CD14-positive monocyte (primary cell): ENCODE measurements around the gene BCAR1. TPM values are rescaled to one million over a fixed set of nuclear protein-coding genes. Genes with fewer than 3 reads are reported as not detected.

Experiments
- DNase-seq, 3 donors: peaks; one replicate each; pipeline ENCODE4 v3.0.0-alpha.2; 2011 to 2022
- H2AFZ ChIP-seq: 2 replicates; pipeline ENCODE4 v1.6.0; 2012; ENCODE audit warnings: mild to moderate bottlenecking, low read depth, low read length, inconsistent platforms; ENCODE audit not compliant: insufficient read depth, poor library complexity, severe bottlenecking
- H3K27ac ChIP-seq, 2 donors: 1 replicate in 1 of 2; 2 replicates in 1 of 2; pipeline ENCODE4 v1.5.1; 2012 to 2013; ENCODE audit warnings: low read length in 2 of 2, control low read depth in 1 of 2, inconsistent platforms in 1 of 2, low read depth in 1 of 2, mild to moderate bottlenecking in 1 of 2
- H3K27me3 ChIP-seq, 2 donors: one replicate each; pipeline versions ENCODE4 v1.6.0 to v1.6.1; 2011 to 2013; ENCODE audit warnings: low read length in 2 of 2; ENCODE audit not compliant: control insufficient read depth in 2 of 2, insufficient read depth in 2 of 2
- H3K36me3 ChIP-seq, 2 donors: replicated peaks in 1 of 2; 1 replicate in 1 of 2; 2 replicates in 1 of 2; pipeline versions ENCODE4 v1.5.1 to v1.6.1; 2012 to 2013; ENCODE audit warnings: low read length in 2 of 2, control low read depth in 1 of 2, inconsistent platforms in 1 of 2, mild to moderate bottlenecking in 1 of 2; ENCODE audit not compliant: insufficient read depth in 2 of 2, control insufficient read depth in 1 of 2
- H3K4me1 ChIP-seq, 2 donors: 1 replicate in 1 of 2; 2 replicates in 1 of 2; pipeline versions ENCODE4 v1.5.1 to v1.6.1; 2012 to 2013; ENCODE audit warnings: low read length in 2 of 2, control low read depth in 1 of 2, inconsistent platforms in 1 of 2, mild to moderate bottlenecking in 1 of 2, moderate library complexity in 1 of 2; ENCODE audit not compliant: insufficient read depth in 2 of 2, control insufficient read depth in 1 of 2
- H3K4me2 ChIP-seq: replicated peaks from 2 replicates; pipeline ENCODE3; 2012; ENCODE audit warnings: low read length, moderate library complexity, mild to moderate bottlenecking; ENCODE audit not compliant: poor library complexity, severe bottlenecking; ENCODE audit errors: extremely low read depth
- H3K4me3 ChIP-seq, 3 experiments: fragments of 200-600 bp in 1 of 3; sonication (generic) in 1 of 3; replicated peaks in 1 of 3; 1 replicate in 2 of 3; 2 replicates in 1 of 3; pipeline ENCODE4 v1.5.1; 2011 to 2013; ENCODE audit warnings: low read length in 3 of 3, mild to moderate bottlenecking in 3 of 3, control low read depth in 2 of 3, low read depth in 2 of 3, inconsistent platforms in 1 of 3, moderate library complexity in 1 of 3
- H3K79me2 ChIP-seq: 2 replicates; pipeline ENCODE4 v1.6.0; 2012; ENCODE audit warnings: mild to moderate bottlenecking, control low read depth, inconsistent platforms, low read length, moderate library complexity; ENCODE audit not compliant: insufficient read depth
- H3K9ac ChIP-seq: 2 replicates; pipeline ENCODE4 v1.6.0; 2017; ENCODE audit warnings: low read length, mild to moderate bottlenecking; ENCODE audit not compliant: insufficient read depth, poor library complexity, severe bottlenecking
- H3K9me3 ChIP-seq, 2 donors: replicated peaks in 1 of 2; 1 replicate in 1 of 2; 2 replicates in 1 of 2; pipeline versions ENCODE4 v1.5.1 to v1.6.1; 2012 to 2013; ENCODE audit warnings: low read length in 2 of 2, control low read depth in 1 of 2; ENCODE audit not compliant: control insufficient read depth in 1 of 2, insufficient read depth in 1 of 2
- H4K20me1 ChIP-seq: 2 replicates; pipeline ENCODE4 v1.6.0; 2012; ENCODE audit warnings: mild to moderate bottlenecking, low read length, control low read depth, moderate library complexity; ENCODE audit not compliant: insufficient read depth
- H3K27ac Mint-ChIP-seq, 7 donors: one replicate each; pipeline ENCODE4 v1.8.0; 2020; ENCODE audit warnings: mild to moderate bottlenecking in 7 of 7, mixed read lengths in 7 of 7, moderate library complexity in 6 of 7, inconsistent platforms in 2 of 7
- H3K27me3 Mint-ChIP-seq, 3 donors: one replicate each; pipeline ENCODE4 v1.8.0; 2021 to 2022; ENCODE audit warnings: low read depth in 3 of 3, mild to moderate bottlenecking in 3 of 3, mixed read lengths in 3 of 3, moderate library complexity in 3 of 3, inconsistent platforms in 1 of 3
- H3K36me3 Mint-ChIP-seq, 2 donors: one replicate each; pipeline ENCODE4 v1.8.0; 2020; ENCODE audit warnings: mixed read lengths in 2 of 2, inconsistent platforms in 1 of 2, mild to moderate bottlenecking in 1 of 2
- H3K4me1 Mint-ChIP-seq: one replicate; pipeline ENCODE4 v1.8.0; 2020; ENCODE audit warnings: mild to moderate bottlenecking, mixed read lengths
- H3K4me3 Mint-ChIP-seq, 2 donors: one replicate each; pipeline ENCODE4 v1.8.0; 2020; ENCODE audit warnings: mild to moderate bottlenecking in 2 of 2, mixed read lengths in 2 of 2, moderate library complexity in 1 of 2
- H3K9me3 Mint-ChIP-seq, 7 donors: one replicate each; pipeline ENCODE4 v1.8.0; 2020 to 2022; ENCODE audit warnings: mixed read lengths in 7 of 7, mild to moderate bottlenecking in 6 of 7, moderate library complexity in 6 of 7, inconsistent platforms in 2 of 7
- WGBS: methylation state at CpG from one replicate; pipeline ENCODE4 v1.1.5; 2013; ENCODE audit warnings: missing lambda C conversion rate; ENCODE audit not compliant: insufficient coverage; 5-methylcytosine and 5-hydroxymethylcytosine counted together
- intact Hi-C, 2 donors: fragments of 100-400 bp; cut with micrococcal nuclease; formaldehyde crosslinking; loops; one replicate each; pipeline versions ENCODE4 v1.15.0 to v1.15.1; 2023
- polyA plus RNA-seq, 3 donors: library from polyadenylated mRNA; depleted of rRNA in 1 of 3; unstranded in 2 of 3; stranded (reverse) in 1 of 3; fragments of 300-500 nt in 2 of 3; fragments of >200 nt in 1 of 3; fragmentation: Illumina TruSeq in 2 of 3; gene quantifications; 1 replicate in 2 of 3; 2 replicates in 1 of 3; pipeline ENCODE4 v1.2.3, GENCODE V29; 2012 to 2021
- TF ChIP-seq, protein P1 (sequence below): fragments of 200-600 bp; IDR thresholded peaks from one replicate; pipeline ENCODE4 v1.8.0; 2022; ENCODE audit warnings: antibody characterized with exemption, mild to moderate bottlenecking

The BCAR1 gene
- polyA plus RNA-seq, 3 donors, result not detected

DNA sequence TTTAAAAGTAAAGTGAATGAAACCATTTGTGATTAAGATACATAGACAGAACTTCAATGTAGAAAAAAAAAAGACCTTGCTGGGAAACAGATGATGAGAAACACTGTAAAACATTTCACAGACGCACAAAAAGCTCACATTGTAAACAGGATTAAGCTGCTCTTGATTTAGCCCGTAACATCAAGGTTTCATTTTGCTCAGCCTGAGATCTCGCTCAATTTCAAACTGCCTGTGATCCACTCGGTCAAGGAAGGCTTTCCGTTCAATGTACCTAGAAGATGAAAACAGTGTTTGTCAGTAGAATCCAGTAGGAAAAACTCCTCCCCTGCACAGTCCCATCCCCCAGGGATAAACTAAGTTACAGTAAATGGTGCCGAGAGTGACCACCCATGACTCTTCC lies 42.3 kb upstream of the BCAR1 start:
- Histone ChIP-seq H3K4me2 (no peak overlapping the region), H3K9ac (no peak overlapping the region), H3K27me3 (peaks cover 0 to 5% of the 10 kb centered on the region in 2 donors), H3K4me3 (no peak overlapping the region), H3K79me2 (no peaks in the 10 kb centered on the region), H4K20me1 (no peaks in the 10 kb centered on the region), H3K36me3 (peaks cover 4 to 69% of the 10 kb centered on the region in 2 donors), H3K9me3 (no peaks in the 10 kb centered on the region), H3K27ac (no peak overlapping the region), H3K4me1 (no peaks in the 10 kb centered on the region), H2AFZ (no peak overlapping the region)
- Mint-ChIP-seq H3K4me3 (no peak overlapping the region), H3K9me3 (peaks cover 0 to 2% (median 0%) of the 10 kb centered on the region in 7 donors), H3K27me3 (peaks cover 6 to 45% (median 25%) of the 10 kb centered on the region in 3 donors), H3K27ac (no peak overlapping the region), H3K4me1 (no peaks in the 10 kb centered on the region), H3K36me3 (peaks cover 87 to 89% of the 10 kb centered on the region in 2 donors)
- WGBS, result 93% methylated on average over 2 of the region's 6 CpGs
- TF ChIP-seq, protein P1, sequence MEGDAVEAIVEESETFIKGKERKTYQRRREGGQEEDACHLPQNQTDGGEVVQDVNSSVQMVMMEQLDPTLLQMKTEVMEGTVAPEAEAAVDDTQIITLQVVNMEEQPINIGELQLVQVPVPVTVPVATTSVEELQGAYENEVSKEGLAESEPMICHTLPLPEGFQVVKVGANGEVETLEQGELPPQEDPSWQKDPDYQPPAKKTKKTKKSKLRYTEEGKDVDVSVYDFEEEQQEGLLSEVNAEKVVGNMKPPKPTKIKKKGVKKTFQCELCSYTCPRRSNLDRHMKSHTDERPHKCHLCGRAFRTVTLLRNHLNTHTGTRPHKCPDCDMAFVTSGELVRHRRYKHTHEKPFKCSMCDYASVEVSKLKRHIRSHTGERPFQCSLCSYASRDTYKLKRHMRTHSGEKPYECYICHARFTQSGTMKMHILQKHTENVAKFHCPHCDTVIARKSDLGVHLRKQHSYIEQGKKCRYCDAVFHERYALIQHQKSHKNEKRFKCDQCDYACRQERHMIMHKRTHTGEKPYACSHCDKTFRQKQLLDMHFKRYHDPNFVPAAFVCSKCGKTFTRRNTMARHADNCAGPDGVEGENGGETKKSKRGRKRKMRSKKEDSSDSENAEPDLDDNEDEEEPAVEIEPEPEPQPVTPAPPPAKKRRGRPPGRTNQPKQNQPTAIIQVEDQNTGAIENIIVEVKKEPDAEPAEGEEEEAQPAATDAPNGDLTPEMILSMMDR, result no peak
- intact Hi-C loops, result no loop called here
- no peak for DNase-seq

DNA sequence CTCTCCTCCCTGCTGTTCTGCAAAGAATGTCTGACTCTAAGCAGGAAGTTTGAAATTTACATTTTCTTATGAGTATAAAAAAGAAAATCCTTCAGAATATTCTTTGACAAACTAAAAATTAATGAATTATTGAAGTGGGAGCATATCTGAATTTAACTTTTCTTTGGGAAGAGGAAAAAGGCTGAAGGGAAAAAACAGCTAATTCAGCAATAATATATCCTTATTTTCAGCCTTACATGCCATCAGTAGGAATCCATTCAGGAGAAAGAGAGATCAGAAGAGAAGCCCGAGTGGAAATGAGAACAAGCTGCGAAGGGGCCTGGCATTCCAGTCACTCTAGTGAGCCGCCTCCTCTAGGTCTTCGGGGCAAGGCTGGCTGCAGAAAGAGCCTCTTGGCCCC lies 41.7 kb upstream of the BCAR1 start:
- H3K9me3 ChIP-seq, result no peaks in the 10 kb centered on the region
- no peak for DNase-seq
- no peak overlapping the region for H3K4me3 Mint-ChIP-seq
- H3K9me3 Mint-ChIP-seq, result peaks cover 0 to 4% (median 0%) of the 10 kb centered on the region in 7 donors
- H3K4me1 ChIP-seq, result no peaks in the 10 kb centered on the region
- intact Hi-C loops, result no loop called here
- peaks cover 6 to 48% (median 20%) of the 10 kb centered on the region in 3 donors for H3K27me3 Mint-ChIP-seq
- H3K79me2 ChIP-seq, result no peaks in the 10 kb centered on the region
- H2AFZ ChIP-seq, result no peak overlapping the region
- TF ChIP-seq, protein P1, result no peak
- no peak overlapping the region for H3K9ac ChIP-seq
- H4K20me1 ChIP-seq, result no peaks in the 10 kb centered on the region
- no peak overlapping the region for H3K27ac Mint-ChIP-seq
- H3K27me3 ChIP-seq, result peaks cover 0 to 6% of the 10 kb centered on the region in 2 donors
- peaks cover 4 to 63% of the 10 kb centered on the region in 2 donors for H3K36me3 ChIP-seq
- H3K36me3 Mint-ChIP-seq, result peaks cover 88 to 89% of the 10 kb centered on the region in 2 donors
- WGBS, result 92% methylated on average over 3 of the region's 4 CpGs
- H3K4me3 ChIP-seq, result no peak overlapping the region
- H3K4me2 ChIP-seq, result no peak overlapping the region
- H3K27ac ChIP-seq, result no peak overlapping the region
- no peaks in the 10 kb centered on the region for H3K4me1 Mint-ChIP-seq
